ENCODE results near the gene TYMS.

DNA sequence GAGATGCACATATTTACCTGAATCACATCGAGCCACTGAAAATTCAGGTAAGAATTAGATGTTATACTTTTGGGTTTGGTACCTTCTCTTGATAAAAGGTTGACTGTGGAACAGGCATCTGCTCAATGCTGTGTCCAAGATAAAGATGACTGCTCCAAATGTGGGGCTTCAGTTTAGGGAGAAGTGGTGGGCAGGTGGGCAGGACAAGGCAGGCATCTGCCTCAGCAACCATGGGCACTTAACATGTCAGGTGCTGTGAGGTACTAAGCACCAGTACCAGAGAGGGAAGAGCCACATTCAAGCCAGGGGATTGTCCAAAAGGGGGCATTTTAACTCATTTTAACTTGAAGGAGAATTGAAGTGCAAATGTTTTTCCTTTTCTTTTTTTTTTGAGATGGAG is 14.0 kb downstream of the TYMS start:
- TF ChIP-seq, protein P1, sequence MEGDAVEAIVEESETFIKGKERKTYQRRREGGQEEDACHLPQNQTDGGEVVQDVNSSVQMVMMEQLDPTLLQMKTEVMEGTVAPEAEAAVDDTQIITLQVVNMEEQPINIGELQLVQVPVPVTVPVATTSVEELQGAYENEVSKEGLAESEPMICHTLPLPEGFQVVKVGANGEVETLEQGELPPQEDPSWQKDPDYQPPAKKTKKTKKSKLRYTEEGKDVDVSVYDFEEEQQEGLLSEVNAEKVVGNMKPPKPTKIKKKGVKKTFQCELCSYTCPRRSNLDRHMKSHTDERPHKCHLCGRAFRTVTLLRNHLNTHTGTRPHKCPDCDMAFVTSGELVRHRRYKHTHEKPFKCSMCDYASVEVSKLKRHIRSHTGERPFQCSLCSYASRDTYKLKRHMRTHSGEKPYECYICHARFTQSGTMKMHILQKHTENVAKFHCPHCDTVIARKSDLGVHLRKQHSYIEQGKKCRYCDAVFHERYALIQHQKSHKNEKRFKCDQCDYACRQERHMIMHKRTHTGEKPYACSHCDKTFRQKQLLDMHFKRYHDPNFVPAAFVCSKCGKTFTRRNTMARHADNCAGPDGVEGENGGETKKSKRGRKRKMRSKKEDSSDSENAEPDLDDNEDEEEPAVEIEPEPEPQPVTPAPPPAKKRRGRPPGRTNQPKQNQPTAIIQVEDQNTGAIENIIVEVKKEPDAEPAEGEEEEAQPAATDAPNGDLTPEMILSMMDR (conservative IDR thresholded peaks at IDR 0.05; ENCODE audit: low read length): no peak
- no peak for TF ChIP-seq EZH2phosphoT487 (IDR thresholded peaks at IDR 0.05; ENCODE audit: borderline replicate concordance)

Data from Loucy (cell line).